GM18870 (cell line): ENCODE results near the gene CPA4.

Experiments
- ATAC-seq: cut with Tn5 transposase; IDR thresholded peaks from one replicate; pipeline ENCODE4 v1.9.1; 2021; ENCODE audit warnings: moderate library complexity; ENCODE audit not compliant: unreplicated experiment

Gene CPA4

DNA sequence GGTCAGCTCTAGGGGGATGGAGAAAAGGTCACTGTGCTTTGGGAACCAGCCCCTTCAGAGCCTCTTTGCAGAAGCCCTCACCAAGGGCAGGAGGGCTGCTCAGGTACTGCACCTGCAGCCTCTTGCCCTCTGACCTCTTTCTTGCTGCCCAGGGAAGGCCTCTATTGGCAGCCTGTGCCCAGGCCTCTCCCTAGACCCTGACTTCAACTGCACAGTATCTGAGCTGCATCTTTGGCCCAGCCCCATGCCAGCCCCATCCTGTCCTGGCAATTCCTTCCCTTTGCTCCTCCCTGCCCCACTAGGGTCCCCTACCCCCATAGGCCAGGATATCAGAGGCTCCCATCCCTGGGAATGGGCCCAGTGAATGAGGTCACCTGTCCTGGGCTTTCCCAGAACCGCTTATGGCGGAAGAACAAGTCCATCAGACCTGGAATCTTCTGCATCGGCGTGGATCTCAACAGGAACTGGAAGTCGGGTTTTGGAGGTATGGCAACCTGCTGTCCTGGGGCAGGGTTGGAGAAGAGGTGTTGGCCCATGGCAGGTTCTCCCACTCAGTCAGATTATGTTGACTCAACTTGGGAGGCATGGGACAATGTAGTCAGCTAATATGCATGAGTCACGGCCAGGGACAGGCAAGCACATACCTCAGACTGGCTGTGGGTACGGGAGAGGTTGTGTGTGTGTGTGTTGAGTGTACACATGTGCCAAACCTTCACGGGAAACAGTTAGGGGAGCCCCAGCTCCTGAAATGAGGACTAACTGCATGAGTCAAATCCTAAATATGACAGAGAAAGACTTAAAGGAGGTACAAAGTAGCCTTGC, 70.3 kb downstream of the CPA4 start:
- ATAC-seq, result peak; percentile 64

DNA sequence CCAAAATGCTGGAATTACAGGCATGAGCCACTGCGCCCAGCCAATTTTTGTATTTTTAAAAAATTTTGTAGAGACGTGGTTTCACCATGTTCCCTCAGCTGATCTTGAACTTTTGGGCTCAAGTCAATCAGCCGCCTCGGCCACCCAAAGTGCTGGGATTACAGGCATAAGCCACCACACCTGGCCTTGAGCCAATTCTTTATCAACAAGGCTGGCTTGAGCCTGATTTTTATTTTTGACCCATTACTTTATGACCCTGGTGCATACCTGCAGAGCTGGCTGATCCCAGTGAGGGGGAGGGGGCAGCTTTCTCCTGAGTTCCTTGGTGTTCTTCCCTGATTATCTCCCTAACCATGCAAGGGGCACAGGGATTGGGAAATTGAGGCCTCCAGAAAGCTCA, 71.5 kb downstream of the CPA4 start:
- ATAC-seq, result no peak

DNA sequence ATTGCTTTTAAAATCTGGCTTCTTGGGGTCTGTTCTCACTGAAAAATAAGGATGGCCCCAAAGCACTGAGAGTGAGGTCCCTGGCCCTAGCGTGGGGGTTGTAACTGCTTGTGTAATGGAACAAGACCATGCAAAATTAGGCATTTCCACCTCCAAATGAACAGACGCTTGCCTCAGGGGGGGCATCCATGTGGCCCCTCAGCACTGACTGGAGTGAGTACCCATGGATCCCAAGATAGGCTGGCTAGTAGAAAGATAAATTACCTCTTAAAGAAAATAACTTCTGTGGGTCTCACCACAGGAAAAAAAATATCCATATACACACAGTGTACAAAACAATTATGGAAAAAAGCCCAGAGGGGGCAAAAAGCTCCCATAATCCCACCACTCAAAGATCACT, 72.1 kb downstream of the CPA4 start:
- no peak for ATAC-seq

DNA sequence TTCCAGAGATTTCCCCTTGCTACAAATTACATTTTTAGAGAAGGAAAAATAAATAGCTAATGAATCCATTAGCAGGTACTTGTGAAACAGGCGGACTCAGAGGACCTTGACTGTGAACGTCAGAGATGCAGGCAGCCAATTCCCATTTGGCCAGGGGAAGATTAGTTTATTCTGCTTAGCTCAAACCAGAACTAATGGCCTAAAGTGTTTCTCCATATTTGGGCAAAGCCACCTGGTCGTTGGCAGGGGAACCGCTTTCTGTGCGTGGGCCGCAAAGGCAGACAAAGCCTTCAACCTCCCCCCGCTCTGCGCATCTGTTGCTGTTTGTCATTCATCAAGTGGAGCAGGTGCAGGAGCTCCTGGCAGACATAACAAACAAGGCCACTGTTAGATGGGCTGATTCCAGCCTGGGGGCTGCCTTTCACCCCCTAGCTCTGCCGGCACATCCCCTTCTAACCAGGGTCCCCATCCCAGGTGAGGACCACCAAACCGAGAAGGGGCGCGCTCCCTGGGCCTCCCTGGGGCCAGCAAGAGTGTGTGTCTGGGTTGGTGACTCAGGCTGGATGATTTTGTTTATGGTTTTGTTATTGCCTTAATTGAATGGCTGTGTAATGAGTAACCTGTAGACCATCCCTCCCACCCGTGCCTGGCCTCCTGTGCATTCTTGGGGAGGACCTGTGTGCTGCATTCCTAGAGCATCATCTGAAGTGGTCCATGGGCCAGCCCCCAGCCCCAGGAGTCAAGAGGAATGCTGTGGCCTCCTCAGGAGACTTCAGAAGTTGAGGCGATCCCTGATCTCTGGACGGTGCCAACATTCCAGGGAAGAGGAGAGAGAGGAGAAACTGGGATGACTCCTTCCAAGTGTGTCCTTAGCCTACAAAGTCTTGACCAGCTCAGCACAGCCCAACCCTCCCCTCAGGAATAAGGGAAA, 72.8 kb downstream of the CPA4 start:
- ATAC-seq, result peak; percentile 50

DNA sequence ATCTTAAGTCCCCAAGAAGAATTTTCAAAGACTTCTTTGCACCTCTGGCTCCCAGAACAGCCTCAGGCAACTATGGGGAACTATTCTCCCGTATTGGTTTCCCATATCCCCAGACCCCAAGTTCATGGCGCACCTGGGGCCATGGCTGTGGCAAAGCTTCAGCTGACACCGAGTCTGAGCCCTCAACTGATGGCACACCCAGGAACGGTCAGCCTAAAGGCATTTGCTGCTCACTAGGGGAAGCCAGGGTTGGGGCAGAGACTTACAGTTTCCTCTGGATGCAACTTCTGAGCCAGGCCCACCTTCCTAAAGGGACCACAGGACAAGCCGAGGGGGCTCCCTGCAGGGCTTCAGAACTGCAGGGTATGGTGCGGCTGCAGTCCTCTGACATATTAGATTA, 73.6 kb downstream of the CPA4 start:
- ATAC-seq, result no peak

DNA sequence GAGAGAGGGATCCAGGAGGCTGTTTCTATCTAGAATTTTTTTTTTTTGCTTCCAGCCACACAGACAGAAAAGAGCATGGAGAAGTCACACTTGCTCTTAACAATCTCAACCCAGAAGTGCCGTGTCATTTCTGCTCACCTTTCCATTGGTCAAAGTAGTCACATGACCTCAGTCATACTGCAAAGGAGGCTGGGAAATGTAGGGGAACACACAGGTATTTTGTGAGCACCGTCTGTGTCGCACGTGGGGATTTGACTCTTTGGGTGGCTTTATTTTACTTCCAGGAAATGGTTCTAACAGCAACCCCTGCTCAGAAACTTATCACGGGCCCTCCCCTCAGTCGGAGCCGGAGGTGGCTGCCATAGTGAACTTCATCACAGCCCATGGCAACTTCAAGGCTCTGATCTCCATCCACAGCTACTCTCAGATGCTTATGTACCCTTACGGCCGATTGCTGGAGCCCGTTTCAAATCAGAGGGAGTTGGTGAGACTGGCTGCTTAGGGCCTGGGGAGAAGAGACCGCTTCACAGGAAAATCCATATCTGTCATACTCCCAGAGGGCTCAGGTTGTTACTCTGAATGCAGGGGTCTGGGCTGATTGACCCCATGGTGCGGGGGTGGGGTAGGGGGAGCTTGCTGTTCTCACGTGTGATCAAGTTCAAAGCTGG, 74.3 kb downstream of the CPA4 start:
- ATAC-seq, result no peak

DNA sequence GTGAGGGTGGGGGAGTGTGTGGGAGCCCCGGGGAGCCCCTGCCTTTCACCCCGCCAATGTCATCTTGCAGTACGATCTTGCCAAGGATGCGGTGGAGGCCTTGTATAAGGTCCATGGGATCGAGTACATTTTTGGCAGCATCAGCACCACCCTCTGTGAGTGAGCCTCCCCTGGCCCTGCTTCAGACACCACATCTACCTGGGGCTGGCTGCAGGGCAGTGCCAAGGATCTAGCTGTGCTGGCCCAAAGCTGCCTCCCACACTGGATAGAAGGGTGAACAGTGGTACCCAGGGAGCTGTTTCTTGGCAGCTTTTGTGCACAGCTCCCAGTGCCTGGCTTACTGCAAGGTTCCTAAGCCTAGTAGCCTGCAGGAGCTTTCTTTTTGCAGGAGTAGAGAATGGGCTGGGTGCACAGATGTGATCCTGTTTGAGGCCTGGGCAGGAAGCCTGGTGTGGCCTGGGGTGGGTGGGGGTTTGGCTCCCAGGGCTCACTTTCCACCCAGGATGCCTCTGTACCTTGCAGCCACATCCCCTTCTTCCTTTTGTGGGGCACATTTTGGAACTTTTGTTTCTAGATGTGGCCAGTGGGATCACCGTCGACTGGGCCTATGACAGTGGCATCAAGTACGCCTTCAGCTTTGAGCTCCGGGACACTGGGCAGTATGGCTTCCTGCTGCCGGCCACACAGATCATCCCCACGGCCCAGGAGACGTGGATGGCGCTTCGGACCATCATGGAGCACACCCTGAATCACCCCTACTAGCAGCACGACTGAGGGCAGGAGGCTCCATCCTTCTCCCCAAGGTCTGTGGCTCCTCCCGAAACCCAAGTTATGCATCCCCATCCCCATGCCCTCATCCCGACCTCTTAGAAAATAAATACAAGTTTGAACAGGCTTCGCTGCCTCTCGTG, 75.1 kb downstream of the CPA4 start:
- no peak for ATAC-seq

DNA sequence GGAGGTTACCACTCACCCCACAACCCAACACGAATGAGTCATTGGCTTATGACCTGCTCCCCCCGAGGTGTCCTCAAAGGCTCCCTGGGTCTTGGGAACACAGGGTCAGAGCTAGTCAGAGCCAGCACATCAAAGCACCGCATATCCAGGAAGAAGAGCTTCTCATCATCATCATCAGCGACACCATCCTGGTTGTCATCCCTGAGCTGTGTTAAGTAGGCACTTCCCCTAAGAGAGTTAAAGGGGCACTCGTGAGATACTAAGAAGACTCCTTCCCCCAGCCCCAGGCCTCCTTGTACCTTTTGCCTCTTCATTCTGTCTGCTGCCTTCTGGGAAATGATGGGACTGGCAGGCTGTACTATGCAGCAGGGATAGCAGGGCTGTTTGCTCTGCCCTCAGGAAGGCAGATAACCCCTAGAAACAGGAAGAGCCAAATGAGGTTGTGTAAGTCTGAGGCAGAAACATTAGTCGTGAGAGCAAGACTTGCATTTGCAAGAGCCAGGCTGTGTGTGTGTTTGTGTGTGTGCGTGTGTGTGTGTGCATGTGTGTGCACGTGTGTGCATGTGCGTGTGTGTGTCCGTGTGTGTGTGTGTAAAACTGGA, 76.2 kb downstream of the CPA4 start:
- no peak for ATAC-seq

DNA sequence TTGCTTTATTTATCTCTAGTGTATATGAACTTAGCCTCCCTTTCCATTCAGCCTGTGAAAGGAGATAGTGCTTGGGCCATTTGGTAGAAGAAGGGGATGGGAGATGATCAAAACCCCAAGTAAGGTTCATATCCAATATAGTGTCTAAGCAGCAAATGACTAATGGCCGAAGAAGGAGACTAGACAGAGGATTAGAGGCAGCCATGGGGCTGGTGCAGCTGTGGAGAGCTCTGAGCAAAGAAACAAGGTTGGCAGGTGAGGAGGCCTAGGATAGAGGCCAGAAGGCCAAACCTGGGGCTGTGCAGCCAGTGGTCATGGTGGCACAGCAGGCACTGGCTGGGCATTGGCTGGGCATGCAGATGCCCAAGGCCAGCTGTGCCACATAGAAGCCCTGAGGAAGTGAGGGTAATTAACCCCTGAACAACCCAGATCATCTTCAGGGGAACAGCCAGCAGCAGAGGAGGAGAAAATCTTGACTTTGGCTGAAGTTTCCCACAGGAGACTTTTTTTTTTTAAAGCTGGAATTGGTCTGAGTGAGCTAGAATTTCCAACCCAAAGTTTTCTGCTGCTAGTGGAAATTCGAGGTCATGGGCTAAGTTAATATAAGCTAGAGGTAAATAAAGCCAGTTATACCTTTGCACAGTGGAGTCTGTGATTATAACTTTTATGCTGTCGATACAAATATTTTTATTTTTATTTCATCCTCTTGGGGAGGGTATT, 77.0 kb downstream of the CPA4 start:
- ATAC-seq, result no peak

DNA sequence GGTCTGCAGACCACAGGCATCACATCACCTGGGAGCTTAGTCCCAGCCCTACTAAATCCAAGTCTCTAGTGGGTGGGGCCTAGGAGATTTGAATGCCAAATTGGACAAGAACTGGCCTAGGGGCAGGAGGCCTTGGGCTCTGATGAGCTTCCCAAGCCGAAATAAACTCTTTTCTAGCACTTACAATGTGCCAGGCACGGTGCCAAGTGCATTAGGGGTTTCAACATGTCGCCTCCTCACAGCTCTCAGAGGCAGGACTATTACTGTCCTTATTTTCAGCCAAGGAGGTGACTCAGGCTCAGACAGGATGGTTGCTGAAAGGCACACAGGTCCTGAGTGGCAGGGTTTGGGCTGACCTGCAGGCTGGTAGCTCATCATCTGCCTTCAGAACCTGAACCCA, 78.1 kb downstream of the CPA4 start:
- no peak for ATAC-seq

DNA sequence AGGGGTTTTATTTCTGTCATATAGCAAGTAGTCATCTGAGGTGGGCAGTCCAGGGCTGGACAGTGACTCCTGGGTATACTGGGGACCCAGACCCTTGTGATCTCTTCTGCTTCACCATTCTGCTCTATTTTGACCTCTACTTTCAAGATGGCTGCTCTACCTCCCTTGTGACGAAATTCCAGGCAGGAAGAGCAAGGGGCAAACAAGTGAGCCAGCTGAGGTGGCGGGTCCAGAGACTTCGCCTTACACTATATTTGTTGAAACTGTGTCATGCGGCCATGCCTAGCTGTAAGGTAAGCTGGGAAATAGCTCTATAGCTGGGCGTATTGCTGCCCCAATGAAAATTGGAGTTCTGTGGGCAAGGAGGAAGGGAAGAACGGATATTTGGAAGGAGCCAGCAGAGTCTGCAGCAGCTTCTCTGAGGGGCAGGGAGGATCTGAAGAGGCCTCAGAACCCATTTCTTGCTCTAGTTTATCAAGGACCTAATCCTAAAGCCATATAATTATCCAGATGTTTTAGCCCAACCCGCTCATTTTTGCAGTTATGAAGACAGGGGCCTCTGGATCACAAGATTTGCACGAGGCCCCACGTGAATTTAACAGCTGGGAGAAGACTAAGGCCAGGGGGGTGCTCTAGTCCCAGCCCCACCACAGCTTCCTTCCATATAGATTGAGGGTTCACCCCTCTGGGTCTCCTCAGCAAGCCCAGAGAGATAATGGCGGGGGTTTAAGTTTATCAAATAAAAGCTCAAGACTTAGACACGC, 79.6 kb downstream of the CPA4 start:
- no peak for ATAC-seq
